Erythroblast (primary cell): ENCODE results near the gene CERKL.

Experiments used
- GATA1 ChIP-seq: IDR thresholded peaks from 2 replicates; pipeline ENCODE4 v1.6.1; 2011; ENCODE audit warnings: low read depth, mild to moderate bottlenecking, control low read depth, low read length, moderate library complexity
- POLR2A ChIP-seq: IDR thresholded peaks from 2 replicates; pipeline ENCODE4 v1.6.1; 2011; ENCODE audit warnings: mild to moderate bottlenecking, low read length

DNA sequence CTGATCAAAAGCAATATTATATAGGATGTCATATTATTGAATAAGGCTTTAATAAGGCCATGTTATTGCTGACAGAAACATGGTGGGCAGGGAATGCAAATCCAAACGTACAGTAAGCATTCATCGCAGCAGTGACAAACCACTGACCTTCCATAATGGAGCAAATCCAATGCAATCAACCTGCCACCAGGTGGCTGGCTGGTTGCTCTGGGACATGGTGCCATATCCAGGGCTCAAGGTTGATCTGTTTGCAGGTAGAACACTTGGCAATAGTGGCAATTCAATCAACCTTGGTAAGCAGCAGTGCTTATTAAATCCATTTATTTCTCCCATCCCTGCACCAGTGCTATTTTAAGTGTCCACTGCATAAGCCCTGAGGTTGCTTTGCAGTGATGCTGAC, 75.4 kb downstream of the CERKL start:
- TF ChIP-seq POLR2A (no peak), GATA1 (no peak)
